Measurements from ENCODE around the gene C9orf85. TPM values are rescaled to one million over a fixed set of nuclear protein-coding genes. Genes with fewer than 3 reads are reported as not detected.
"Not testable (repeated sequence)": the region's sequence is repeated elsewhere in the genome, so short reads cannot be mapped to it uniquely, and the experiment has no call there.

The C9orf85 gene
- total RNA-seq, 2 experiments from 2014 or later = 5.6 to 14.2 TPM

DNA sequence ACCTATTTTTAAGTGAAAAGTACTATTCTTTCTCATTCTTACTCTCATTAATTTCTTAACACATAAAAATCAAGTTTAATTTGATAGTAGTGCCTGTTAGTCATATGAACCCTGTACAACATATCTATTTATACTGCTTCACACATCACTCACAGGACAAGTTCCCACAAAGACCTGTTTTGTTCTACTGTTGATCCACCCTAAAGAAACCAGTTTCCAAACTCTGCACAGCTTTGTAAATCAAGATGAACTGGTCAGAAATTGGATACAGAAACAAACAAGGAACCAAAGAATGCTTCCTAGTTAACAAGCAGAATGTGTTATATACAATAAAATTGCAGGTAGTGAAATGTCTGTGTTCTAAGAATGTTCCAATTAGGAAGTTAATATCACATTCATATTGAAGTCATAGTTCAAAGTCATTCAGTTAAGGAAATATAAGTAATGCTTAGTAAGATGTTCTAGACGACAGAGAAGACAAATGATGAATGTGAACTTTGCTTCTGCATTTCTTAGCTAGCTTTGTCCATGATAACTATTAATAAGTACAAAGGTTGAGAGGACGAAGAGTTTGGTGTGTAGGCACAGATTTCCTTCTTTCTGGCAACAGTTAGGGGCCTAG, 33.4 kb downstream of the C9orf85 start:
- Histone ChIP-seq H3K9me2 (ENCODE audit: insufficient read depth, low read length) (no peaks in the 10 kb centered on the region), H3K27ac (ENCODE audit: low read depth, low read length, poor library complexity, severe bottlenecking) (no peak overlapping the region), H3K79me2 (ENCODE audit: insufficient read depth, low read depth, low read length) (no peaks in the 10 kb centered on the region), H3K36me3 (ENCODE audit: insufficient read depth, low read length) (peaks cover 12% of the 10 kb centered on the region), H3K4me2 (ENCODE audit: low read length) (no peak overlapping the region), H3K4me1 (ENCODE audit: insufficient read depth, low read length, poor library complexity, severe bottlenecking) (no peaks in the 10 kb centered on the region), H4K20me1 (ENCODE audit: insufficient read depth, low read length) (no peaks in the 10 kb centered on the region), H2AFZ (ENCODE audit: low read length) (no peak overlapping the region), H3K4me3 (ENCODE audit: low read depth, low read length, poor library complexity, severe bottlenecking) (no peak overlapping the region), H3K9me3 (ENCODE audit: low read length) (no peaks in the 10 kb centered on the region)
- BruUV-seq (replicated peaks) = no TSS peak
- ChIA-PET CTCF (ENCODE audit: unreplicated experiment) (no interaction called here), POLR2A (interaction anchor here (0.5 to 1.5 kb wide), 3 partner anchors 12 to 903 kb away, joined by 3 to 5 read pairs (median 3); no protein-coding TSS in a partner anchor)
- no peak for DNase-seq (ENCODE audit: low spot score)
- intact Hi-C loops (cut with micrococcal nuclease; ENCODE audit: unreplicated experiment) = no loop called here
- no peak for TF ChIP-seq EZH2phosphoT487 (IDR thresholded peaks at IDR 0.05; ENCODE audit: borderline replicate concordance, low read depth, low read length)
- TF ChIP-seq, protein P1, sequence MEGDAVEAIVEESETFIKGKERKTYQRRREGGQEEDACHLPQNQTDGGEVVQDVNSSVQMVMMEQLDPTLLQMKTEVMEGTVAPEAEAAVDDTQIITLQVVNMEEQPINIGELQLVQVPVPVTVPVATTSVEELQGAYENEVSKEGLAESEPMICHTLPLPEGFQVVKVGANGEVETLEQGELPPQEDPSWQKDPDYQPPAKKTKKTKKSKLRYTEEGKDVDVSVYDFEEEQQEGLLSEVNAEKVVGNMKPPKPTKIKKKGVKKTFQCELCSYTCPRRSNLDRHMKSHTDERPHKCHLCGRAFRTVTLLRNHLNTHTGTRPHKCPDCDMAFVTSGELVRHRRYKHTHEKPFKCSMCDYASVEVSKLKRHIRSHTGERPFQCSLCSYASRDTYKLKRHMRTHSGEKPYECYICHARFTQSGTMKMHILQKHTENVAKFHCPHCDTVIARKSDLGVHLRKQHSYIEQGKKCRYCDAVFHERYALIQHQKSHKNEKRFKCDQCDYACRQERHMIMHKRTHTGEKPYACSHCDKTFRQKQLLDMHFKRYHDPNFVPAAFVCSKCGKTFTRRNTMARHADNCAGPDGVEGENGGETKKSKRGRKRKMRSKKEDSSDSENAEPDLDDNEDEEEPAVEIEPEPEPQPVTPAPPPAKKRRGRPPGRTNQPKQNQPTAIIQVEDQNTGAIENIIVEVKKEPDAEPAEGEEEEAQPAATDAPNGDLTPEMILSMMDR (conservative IDR thresholded peaks at IDR 0.05; ENCODE audit: low read length) = no peak

DNA sequence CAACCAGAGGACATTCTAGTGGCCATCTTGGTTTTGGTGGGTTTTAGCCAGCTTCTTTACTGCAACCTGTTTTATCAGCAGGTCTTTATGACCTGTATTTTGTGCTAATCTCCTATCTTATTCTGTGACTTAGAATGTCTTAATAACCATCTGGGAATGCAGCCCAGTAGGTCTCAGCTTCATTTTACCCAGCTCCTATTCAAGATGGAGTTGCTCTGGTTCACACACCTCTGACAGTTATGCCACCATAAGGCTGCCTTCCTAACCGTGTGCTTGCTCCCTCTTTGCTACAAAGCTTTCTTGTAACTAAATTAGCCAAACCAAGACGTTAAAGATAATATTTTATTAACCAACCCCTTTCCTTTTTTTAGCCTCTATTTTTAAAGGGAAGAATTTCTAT, 43.2 kb downstream of the C9orf85 start:
- peaks cover 11% of the 10 kb centered on the region for H3K4me1 ChIP-seq (ENCODE audit: insufficient read depth, low read length, poor library complexity, severe bottlenecking)
- H3K4me2 ChIP-seq (ENCODE audit: low read length); DNase-seq (ENCODE audit: low spot score); H3K9me3 ChIP-seq (ENCODE audit: low read length); H3K27ac ChIP-seq (ENCODE audit: low read depth, low read length, poor library complexity, severe bottlenecking); H4K20me1 ChIP-seq (ENCODE audit: insufficient read depth, low read length); H3K36me3 ChIP-seq (ENCODE audit: insufficient read depth, low read length); H2AFZ ChIP-seq (ENCODE audit: low read length); H3K79me2 ChIP-seq (ENCODE audit: insufficient read depth, low read depth, low read length); CTCF ChIA-PET (ENCODE audit: unreplicated experiment); H3K9me2 ChIP-seq (ENCODE audit: insufficient read depth, low read length); H3K4me3 ChIP-seq (ENCODE audit: low read depth, low read length, poor library complexity, severe bottlenecking); BruUV-seq (replicated peaks); intact Hi-C loops (cut with micrococcal nuclease; ENCODE audit: unreplicated experiment): not testable (repeated sequence)
- POLR2A ChIA-PET = interaction anchor here (0.5 to 1.6 kb wide), 3 partner anchors 13 to 29 kb away, joined by 3 to 4 read pairs (median 4); no protein-coding TSS in a partner anchor

DNA sequence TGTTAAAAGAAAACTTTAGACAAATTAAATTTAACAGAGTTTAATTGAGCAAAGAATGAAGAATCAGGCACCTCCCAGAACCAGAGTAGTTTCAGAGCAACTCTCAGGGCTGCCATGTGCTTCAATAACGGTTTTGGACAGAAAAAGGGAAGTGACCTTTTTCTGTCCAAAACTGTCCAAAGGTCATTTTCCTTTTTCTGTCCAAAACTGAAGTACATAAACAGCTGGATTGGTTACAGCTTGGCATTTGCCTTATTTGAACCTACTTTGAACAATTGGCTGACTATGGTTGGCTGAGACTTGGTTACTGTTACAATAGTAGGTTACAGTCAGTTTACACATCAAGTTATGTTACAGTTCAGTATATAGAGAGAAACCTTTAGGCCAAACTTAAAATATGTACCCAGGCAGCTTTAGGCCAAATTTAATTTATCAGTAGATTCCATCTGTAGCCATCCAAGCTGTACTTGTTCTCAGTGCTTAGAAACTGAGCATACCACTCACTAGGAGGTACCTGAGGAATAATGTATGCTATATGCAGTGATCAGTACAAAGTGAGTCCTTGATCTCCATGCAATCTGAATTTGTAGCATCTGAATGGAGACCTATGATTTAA, 44.0 kb downstream of the C9orf85 start:
- Histone ChIP-seq H3K4me2 (ENCODE audit: low read length) (no peak overlapping the region), H3K36me3 (ENCODE audit: insufficient read depth, low read length) (no peaks in the 10 kb centered on the region), H3K27ac (ENCODE audit: low read depth, low read length, poor library complexity, severe bottlenecking) (no peak overlapping the region), H3K9me3 (ENCODE audit: low read length) (no peaks in the 10 kb centered on the region), H3K4me1 (ENCODE audit: insufficient read depth, low read length, poor library complexity, severe bottlenecking) (peaks cover 11% of the 10 kb centered on the region), H3K4me3 (ENCODE audit: low read depth, low read length, poor library complexity, severe bottlenecking) (no peak overlapping the region), H3K9me2 (ENCODE audit: insufficient read depth, low read length) (no peaks in the 10 kb centered on the region), H4K20me1 (ENCODE audit: insufficient read depth, low read length) (no peaks in the 10 kb centered on the region), H3K79me2 (ENCODE audit: insufficient read depth, low read depth, low read length) (no peaks in the 10 kb centered on the region), H2AFZ (ENCODE audit: low read length) (no peak overlapping the region)
- no TSS peak for BruUV-seq (replicated peaks)
- intact Hi-C loops (cut with micrococcal nuclease; ENCODE audit: unreplicated experiment) = no loop called here
- ChIA-PET CTCF (ENCODE audit: unreplicated experiment) (no interaction called here), POLR2A (interaction anchor here (1.6 to 2.0 kb wide), 2 partner anchors 30 to 44 kb away, joined by 4 to 9 read pairs; partner anchors contain the start of genes ABHD17B and C9orf85)
- TF ChIP-seq EZH2phosphoT487 (IDR thresholded peaks at IDR 0.05; ENCODE audit: borderline replicate concordance, low read depth, low read length) = no peak
- TF ChIP-seq, protein P1 (conservative IDR thresholded peaks at IDR 0.05; ENCODE audit: low read length) = no peak
- DNase-seq (ENCODE audit: low spot score) = peak; percentile 31

All from OCI-LY7 (cell line).